GM18519 (cell line): ENCODE measurements around the gene RTN4R.

Experiments used
- ATAC-seq: cut with Tn5 transposase; IDR thresholded peaks from one replicate; pipeline ENCODE4 v1.9.1; 2021; ENCODE audit warnings: mild to moderate bottlenecking, moderate library complexity; ENCODE audit not compliant: unreplicated experiment, low FRiP score

Gene RTN4R

DNA sequence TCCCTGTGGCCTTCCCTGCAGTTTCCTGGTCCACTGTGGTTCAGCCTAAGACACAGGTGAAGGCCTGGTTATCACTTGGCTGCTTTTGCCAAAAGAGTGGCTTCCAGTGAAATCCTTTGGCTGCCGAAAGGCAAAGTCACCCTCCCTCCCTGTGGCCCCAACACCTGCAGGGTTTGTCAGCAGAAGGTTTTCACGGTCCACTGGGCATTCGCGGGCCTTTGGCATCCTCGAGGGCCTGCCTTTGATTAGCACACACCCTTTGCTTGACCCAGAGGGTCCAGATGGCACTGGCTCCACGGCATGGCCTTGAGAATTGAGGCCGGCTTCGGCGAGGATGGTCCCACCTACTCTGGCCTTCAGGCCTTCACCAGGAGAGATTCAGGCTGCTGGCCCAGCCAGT, 35.3 kb downstream of the RTN4R start:
- ATAC-seq = no peak

DNA sequence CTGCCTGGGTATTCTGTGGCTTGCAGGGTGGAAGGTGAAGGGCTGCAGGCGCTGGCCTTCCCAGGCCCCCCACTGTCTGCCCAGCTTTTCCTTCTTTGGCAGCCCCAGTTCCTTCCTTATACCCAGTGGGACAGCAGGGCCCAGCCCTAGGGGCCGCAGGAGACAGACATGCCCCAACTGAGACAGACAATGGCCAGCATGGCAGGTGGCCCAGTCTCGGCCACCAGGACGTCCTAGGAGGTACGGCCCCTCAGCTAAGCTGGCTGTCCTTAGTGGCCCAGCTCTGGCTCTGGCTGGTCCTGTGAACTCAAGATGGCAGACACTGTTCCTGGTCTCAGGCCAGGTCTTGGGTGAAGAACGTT, 35.9 kb downstream of the RTN4R start:
- ATAC-seq = no peak

DNA sequence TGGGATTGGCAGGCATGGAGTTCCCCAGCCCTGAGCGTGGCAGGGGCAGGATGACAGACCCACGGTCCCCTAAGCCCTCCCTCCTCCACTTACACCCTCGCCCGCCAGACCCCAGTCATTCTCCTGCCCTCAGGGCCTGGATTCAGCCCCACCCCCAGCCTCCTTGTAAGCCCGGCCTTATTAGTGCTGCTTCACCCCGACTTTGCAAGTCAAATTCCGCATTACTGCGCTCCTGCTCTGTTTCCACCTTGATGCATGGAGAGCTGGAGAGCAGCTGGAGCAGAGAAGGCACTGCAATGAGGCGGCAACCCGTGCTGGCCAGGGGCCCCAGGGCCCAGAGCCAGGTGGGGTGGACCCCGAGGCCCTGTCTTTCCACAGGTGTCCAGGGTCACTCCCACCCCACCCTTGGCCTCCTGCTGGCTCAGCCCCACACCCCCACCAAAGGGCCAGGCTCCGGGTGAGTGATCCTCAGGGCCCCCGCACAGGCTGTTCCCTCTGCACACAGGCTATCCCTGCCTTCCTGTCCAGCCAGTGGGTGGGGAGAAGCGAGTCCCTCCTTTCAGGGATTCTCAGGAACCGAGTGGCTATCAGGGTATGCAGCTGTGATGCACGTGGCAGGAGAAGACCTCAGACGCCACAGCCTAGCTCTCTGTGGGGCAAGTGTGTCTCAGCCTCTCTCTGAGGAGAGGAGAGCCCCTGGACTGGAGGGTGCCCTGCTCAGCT, 36.4 kb downstream of the RTN4R start:
- no peak for ATAC-seq

DNA sequence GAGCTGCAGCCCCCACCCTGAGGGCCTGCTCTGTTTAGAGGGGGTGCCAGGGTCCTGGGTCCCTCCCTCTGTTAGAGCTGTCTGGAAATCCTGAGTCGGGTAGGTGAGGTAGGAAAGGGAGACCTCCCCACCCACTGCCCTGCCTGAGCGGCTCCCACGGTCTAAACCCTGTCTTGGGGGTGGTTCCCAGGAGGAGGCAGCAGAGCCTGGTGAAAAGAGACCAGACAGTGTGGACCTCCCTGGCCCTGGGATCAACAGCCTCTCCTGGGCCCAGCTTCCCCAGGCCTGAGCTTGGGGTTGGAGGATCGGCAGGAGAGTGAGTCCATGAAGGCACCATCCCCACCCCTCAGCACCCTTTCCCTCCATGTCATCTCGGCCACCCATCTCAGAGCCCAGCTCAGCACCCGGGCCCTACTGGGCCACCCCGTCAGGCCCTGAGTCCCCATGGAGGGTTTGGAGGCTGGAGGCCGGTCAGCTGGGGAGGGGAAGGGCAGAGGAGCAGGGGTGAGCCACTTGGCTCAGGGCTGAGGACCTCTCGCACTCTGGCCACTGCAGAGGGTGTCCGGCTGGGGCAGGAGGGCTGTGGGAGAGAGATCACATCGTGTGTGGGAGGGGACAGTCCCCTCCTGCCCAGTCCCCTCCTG, 37.2 kb downstream of the RTN4R start:
- ATAC-seq = no peak

DNA sequence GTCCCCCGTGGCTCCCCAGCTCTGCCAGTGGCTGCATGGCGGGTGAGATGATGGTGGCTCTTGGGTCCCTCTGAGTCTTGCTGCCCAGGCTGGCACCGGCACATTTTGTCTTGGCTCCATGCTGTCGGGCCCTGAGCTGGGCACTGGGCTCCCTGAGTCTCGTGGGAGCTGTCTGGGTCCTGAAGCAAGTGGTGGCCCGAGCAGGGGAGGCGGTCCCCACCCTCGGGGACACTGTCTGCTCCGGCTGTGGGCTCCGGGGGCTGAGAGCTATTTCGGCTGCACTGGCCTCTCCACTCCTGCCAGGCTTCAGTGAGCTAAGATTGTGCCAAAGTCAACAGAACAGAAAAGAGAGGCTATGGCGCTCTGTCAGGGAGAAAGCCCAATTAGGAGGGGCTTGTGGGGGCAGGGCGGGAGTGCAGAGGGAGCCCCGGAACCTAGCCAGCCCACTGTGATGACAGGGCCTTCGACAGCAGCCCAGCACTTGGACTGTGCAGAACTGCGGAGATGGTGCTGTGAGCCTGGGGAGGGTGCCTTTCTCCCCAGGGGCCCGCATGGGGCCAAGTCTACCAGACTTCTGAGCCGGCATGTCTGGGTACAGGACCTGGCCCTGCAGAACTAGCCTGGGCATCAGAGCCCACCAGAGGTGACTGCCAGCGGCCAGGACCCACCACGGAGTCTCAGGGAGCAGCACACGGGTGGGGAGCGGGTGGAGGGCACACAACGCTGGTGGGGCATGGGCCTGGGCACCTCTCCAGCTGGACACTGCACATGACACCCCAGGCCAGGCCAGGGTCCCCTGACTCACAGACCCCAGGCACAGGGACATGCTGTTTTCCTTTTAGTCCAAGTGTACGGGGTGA, 38.0 kb downstream of the RTN4R start:
- no peak for ATAC-seq

DNA sequence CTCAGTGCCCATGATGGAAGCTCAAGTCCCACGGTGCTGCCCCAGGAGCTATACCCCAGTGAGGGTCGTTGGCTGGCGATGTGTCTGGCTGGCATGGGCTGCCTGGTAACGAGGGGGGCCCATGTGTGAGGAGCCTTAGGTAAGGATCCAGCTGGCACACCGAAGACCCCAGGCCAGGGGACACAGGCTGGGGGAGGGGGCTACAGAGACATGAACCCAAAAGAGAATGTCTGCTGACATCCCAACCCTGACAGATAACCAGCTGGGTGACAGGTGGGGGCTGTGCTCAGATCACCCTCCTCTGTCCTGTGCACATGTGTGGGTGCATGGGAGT, 39.2 kb downstream of the RTN4R start:
- ATAC-seq = no peak

DNA sequence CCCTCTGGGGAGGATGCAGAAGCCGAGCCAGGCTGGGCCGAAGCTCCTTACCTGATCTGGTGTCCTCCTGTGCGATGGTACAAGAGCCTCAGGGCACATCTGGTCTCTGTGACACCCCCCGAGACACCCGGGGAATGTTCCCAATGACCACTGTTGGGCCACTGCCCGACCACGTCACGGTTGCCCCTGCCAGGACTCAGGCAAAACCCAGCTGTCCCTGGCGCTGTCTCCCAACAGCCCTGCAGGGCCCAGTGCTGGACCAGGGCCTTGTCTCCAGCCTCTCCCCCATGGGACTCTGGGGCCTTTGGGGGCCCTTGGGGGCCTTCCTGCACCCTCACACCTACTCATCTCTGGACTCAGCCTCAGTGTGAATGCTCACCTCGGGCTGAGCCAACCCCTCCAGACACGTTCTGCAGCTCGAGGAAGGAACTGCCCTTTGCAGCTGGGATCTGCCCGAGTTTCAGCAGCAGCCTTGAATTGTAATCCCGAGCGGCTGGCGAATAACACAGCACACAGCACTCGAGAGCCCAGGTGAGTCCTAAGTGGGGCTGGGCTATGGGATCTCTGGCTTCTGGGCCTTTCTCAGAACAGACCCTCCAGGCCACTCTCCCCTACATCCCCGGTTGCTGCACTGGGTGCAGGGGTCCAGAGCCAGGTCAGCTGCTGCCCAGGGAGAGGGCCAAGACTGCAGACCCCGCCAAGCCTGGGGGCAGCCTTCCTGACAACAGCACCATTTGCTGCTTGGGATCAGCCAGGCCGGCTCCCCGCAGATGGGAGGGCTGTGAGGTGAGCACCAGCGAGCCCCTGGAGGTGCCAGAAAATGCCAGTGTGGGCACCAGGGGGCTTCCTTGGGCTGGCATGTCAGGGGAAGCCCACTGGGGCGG, 39.8 kb downstream of the RTN4R start:
- ATAC-seq = no peak

DNA sequence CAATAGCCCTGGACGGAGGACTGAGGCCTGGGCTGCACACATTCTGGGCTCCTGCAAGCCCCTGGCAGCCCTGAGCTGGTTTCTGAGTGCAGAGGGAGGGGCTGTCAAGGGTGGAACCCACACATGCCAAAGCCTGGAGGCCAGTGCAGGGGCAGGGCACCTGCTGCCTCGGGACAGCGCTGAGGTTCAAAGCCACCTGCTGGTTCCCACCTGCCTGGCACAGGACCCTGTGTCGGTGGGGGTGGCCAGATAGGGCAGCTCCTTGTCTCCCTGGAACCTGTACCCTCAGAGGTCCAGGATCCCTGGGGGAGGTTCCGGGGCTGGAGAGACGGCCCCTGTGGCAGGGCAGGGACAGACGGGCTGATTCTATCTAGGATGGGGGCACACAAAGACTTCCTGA, 40.8 kb downstream of the RTN4R start:
- no peak for ATAC-seq

DNA sequence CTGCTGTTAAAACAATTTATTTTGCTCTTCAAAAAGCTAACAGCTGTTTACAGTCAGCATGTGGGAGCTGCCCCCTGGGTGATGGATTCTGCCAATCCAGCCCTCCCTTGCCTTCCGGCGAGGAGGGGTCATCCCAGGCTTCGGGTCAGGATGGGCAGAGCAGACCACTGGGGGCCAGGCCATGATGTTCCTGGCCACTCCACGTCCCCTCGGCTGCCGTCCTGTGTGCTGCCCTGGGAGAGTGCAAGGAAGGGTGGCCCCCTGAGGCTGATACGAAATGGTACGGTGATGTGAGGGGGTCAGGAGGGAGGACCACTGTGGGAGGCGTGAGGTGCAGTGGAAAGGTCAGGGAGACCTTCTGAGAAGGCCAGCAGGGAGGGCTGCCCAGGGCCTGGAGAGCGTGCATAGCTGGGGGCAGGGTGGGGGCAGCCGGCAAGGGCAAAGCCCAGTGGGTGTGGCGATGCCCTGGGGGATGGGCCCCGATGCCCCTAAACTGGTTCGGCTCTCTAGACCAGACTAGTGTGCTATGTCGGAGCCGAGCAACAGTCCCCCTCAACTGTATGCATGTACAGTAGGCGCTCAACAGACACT, 41.3 kb downstream of the RTN4R start:
- no peak for ATAC-seq

DNA sequence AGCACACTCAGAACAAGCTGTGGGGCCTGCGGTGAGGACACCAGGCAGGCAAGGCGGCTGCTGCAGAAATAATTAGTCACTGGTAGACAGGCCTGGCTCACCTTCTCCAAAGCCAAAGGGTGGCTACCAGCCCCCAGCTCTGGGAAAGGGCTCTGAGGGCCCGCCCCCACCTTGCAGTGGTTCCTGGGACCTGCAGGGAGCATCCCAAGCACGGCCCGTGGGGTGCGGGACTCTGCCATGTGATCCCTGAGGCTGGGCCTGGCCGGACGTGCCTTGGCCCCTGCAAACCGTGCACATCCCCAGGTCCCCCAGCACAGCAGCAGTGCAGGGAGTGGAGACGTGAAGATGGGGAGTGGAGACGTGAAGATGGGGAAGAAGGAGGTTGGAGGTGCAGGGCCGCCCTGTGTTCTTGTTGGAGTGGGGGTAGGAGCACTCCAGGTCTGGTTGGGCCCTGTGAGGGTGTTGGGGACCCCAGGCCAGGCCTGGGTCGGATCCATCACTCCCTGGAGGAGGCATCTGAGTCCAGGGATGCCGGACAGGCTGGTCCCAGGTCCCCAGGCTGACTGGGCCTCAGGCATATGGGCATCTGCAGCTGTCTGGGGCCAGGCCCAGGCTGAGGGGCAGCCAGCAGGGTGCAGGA, 41.9 kb downstream of the RTN4R start:
- no peak for ATAC-seq

DNA sequence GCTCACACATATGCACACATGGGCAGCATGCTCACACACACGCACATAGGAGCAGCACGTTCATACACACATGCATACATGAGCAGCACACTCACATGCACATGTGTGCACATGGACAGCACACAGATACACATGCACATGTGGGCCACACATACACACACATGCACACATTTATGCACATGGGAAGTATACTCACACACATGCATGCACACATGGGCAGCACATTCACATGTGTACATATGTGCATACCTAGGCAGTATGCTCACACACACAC, 42.5 kb downstream of the RTN4R start:
- ATAC-seq = no peak

DNA sequence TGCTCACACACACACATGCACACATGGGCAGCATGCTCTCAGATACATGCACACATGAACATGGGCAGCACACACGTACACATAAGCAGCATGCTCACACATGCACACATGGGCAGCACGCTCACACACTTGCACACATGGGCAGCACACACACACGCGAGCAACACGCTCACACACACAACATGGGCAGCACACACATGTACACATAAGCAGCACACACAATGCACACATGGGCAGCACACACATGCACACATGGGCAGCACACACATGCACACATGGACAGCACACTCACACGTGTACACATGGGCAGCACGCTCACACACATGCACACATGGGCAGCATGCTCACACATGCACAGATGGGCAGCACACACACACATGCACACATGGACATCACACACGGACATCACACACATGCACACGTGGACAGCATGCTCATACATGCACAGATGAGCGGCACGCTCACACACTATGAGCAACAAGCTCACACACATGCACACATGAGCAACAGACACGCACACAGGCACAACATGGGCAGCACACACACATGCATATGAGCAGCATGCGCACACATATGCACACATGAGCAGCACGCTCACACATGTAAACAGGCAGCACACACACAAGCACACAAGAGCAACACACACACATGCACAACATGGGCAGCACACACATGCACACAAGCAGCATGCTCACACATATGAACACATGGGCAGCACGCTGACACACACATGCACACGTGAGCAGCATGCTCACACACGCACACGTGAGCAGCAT, 43.0 kb downstream of the RTN4R start:
- ATAC-seq = no peak

DNA sequence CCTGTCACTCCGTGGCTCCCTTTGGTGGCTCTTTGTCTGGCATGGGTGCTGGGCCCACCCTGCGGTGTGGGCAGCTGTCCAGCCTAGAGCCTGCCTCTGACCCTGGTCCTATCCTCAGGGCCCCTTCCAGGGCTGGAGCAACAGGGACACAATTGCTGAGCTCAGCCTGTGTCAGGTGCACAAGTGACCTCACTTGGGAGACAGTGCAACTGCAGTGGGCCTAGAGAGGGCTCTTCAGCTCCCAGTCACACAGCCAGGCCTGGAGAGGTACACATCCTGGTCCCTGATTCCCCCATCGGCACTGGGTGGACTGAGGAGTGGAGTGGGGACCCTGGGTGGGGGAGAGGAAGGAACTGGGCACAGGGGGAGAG, 43.9 kb downstream of the RTN4R start:
- no peak for ATAC-seq

DNA sequence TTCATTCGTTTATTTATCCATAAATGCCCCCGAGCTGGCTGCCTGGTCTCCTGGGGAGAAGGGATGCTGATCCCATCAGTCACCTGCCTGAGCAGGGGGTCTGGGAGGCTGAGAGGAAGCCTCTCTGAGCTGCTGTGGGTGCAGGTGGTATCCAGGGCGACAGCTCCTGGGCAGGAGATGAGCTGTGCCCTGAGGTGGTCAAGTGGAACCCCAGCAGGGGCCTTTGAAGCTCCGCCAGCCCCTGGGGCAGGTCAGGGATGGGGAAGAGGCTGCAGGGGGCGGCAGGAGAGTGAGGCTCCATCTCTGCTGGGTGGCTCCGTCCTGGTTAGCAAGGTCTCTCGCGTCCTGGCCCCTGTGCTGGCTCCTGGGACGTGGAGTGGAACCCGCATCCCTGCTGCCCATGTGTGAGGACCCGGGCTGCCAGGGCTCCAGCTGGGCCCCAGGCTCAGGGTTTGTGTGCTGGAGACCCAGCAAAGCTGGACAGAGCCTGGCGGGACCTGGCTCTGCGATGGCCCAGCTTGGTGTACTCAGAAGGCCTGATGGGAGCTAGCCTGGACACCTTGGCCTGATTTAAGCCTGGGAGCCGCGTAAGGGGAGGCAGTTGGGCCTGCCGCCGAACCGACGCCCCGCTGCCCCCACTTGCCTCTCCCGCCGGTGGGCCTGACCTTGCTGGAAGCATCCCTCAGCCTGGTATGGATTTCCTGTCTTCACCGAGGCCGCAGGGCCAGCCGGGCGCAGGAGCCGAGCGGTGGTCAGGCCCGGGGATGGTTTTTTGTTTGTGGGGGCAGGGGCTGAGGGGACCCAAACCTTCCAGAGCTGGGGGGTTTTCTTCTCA, 44.5 kb downstream of the RTN4R start:
- no peak for ATAC-seq

DNA sequence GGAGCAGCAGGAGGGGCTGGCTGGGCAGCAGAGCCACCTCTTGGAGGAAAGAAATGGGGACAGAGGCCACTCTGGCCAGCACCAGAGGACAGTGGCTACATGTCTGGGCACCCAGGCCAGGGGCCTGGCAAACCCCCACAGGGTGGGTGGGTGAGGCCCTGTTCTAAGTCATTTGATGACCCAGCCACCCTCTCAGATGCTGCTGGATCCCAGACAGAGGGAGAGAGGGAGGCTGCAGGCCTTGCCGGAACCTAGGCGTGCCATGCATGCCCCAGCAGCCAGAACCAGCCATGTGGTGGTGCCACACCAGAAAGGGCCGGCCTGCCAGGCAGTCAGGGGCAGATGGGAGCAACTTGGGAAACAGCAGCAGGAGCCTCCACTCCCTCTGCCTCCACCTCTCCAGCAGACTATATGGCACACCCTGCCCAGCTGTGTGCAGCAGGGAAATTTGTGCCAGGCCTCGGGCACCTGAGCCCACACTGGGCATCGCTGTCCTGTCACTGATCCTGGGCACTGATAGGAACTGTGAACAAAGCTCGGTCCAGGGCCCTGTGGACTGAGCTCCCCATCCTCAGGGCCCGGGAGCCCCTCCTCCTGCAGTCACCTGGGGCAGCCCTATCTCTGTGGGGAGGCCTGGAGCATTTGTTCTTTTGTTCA, 45.2 kb downstream of the RTN4R start:
- ATAC-seq = no peak

DNA sequence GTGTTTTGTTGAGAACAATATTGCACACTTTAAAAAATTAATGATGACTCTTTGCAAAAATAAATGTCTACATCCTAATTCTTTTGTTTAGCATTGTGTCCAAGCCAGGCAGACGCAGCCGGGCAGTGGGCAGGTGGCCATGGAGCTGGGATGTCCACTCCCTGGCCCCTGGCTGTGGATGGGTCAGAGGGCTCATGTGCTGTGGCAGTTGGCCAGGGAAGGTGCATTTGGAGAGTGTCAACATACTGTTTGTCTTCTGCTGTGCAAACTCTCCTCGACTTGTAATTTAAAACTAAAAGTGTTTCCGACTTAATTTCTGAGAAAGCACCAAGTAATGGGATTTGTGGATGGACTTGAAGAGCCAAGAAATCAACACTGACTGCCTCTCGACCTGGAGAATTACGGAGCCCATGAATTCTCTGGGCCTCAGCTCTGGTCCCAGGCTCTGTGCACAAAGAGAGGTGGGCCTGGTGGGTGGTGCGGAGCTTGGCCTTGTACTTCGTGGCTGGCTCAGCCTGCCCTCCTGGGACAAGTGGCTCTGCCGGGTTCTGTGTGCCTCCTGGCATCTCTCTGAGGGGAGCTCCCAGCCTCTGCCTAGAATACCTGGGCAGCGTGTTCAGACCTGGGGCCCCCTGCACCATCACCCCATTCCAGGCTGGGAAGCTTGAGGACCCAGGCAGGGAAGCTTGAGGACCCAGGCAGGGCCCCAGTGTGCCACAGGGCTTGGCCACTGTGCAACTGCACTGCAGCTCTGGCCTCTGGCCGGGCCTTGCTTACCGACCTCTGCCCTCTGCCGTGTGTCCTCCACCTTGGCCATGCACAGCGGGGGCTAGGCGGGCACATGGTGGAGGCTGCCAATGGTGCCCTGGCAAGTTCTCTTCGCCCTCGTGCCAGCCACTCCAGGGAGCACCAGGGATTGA, 46.4 kb downstream of the RTN4R start:
- no peak for ATAC-seq

DNA sequence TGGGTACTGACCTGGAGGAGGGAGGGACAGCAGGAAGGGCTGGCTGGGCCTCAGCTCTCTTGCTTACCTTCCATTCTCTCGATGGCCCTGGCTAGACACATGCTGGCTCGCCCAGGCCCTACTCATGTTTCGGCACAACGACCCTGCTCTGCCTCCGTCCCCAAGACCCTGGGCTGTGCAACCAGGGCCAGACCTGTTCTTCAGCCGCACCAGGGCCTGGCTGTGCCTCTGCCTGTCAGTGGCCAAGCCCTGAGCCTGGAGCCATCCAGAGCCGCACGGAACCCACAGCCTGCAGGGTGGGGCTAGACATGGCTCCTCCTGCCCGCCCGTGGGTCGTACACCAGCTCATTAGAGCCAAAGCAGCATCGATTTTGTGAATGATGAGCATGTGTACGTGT, 47.5 kb downstream of the RTN4R start:
- no peak for ATAC-seq
